Activated CD8-positive, alpha-beta memory T cell treated with anti-CD3 and anti-CD28 coated beads, Interleukin-2, amount 50 U/mL, for 48 hours (primary cell): ENCODE measurements around the gene ST6GALNAC6.
A peak's percentile ranks its signal among the peaks of the same experiment; 100 is the strongest.

Experiments used
- DNase-seq: peaks from one replicate; pipeline ENCODE4 v3.0.0-alpha.2; 2020

The ST6GALNAC6 gene, protein sequence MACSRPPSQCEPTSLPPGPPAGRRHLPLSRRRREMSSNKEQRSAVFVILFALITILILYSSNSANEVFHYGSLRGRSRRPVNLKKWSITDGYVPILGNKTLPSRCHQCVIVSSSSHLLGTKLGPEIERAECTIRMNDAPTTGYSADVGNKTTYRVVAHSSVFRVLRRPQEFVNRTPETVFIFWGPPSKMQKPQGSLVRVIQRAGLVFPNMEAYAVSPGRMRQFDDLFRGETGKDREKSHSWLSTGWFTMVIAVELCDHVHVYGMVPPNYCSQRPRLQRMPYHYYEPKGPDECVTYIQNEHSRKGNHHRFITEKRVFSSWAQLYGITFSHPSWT

GRCh38 chr9:127899128-127899943 lies at the start of gene ST6GALNAC6:
TSS of gene ST6GALNAC6 (minus strand) at chr9:127899603. CDS start at chr9:127897981, 1,622 bp downstream.
- peak; percentile 89 for DNase-seq

DNA sequence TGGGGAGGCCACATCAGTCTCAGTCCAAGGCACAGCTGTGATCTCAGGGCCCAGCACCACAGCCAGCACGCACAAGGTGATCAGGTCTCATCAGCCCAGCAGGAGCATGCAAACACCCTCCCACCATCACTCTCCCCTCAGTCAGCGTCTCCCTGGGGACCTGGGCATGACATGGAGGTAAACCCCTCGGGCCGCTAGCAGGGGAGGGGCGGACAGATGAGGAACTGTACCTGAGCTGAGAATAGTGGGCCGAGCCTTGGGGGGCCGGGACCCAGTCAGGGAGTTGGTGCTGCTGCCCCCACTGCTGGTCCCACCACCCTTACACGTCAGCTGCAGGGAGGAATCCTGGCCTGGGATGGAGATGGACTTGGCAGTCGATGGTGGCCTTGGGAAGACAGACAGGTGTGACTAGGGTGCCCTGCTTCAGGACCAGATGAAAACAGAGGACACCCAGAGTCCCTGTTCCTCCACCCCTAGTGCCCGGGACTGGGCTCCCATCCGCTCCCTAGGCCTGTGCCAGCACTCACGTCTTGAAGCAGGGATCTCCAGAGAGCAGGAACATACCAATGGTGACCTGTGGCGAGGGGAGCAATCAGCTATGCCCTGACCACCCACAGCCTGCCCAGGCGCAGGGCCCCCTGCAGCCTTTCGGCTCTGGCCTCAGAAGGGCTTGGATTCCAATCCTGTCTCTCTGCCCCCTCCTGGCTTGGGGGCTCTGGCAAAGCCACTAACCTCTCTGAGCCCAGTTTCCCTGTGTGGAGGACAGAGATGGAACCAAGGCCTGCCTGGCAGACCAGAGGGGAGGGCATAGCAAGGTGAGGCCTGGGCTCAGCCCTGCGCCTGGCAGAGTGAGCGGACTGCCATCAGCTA lies 48.7 kb upstream of the ST6GALNAC6 start:
- no peak for DNase-seq

GRCh38 chr9:127946728-127947127 lies 47.3 kb upstream of the ST6GALNAC6 start:
- DNase-seq = no peak

GRCh38 chr9:127945942-127946341 lies 46.5 kb upstream of the ST6GALNAC6 start:
- DNase-seq = no peak

DNA sequence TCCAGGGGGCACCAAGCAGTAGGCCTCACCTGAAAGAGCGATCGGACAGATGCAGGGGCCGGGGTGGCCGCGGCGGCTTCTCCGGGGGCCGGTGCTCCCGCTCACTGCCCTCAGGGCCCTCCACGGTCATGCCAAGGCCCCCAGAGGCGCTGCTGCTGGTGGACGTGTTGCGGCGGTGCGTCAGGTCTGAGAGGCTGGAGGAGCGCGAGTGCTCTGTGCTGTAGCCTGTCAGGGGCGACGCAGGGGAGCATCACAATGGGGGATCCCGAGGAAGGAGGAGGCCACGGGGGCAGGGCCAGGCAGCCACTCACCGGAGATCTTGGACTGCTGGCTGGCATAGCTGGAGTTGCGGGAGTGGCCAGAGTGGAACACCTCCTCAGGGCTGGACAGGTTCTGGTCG lies 45.9 kb upstream of the ST6GALNAC6 start:
- DNase-seq = no peak

- DNase-seq = no peak
Observed at GRCh38 chr9:127944586-127945218, 45.3 kb upstream of the ST6GALNAC6 start.

DNA sequence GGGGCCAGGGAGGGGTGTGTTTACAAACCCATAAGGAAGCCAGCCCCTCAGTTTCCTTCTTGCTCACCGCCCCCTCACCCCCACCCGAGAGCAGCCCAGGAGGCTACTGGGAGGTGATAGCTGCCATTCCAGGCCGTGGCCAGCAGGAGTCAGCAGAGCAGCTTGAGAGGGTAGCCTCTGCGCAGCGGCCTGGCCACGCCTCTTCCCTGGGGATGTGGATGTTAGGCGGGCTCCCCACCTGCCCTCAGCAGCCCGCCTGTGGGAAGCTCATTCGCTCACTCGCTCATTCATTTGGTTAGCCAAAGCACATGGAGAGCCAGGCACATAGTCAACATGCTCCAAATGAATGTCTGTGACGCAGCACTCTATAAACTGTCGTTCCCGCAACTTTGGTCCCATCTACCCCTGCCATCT lies 44.3 kb upstream of the ST6GALNAC6 start:
- peak; percentile 89 for DNase-seq

DNA sequence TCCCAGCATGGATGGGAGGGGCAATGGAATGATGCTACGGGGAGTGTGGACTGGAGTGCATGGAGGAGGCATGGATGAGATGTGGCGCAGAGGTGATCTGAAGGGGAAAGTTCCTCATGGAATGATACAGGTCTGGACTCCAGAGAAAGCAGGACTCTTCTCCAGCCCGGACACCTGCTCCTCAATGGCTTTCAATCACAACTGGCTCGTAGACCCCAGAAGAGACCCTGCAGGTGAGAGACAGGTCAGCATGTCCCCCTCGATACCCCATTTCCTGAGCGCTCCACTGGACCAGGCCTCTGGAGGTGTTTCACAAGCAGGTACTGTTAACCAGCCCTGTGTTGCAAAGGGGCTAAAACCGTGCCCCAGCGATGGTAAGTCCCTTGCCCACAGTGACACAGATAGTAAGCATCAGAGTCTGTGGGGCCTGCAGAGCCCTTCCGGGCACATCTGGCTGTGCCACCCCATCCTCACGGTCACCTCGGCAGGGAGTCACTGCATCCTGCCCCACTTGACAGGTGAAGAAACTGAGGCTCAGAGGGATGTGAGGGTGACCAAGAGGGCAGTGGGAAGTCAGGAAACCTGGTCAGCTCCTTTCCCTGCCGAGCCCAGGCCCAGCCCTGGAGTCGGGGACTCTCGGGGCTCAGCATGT lies 43.7 kb upstream of the ST6GALNAC6 start:
- DNase-seq = no peak

GRCh38 chr9:127942216-127943010 lies 43.0 kb upstream of the ST6GALNAC6 start:
- peak; percentile 81 for DNase-seq

DNA sequence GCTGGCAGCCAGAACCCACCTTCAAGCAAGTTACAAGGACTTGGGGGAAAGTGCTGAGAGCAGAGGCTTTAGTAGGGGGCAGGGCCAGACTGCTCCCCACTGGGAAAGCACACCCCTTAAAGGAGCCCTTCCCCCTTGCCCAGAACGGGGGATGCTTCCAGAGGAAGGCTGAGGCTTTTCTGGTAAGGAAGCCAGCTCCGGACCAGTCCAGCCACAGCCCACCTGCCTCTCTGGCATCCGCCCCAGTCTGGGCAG lies 42.5 kb upstream of the ST6GALNAC6 start:
- DNase-seq = no peak

DNA sequence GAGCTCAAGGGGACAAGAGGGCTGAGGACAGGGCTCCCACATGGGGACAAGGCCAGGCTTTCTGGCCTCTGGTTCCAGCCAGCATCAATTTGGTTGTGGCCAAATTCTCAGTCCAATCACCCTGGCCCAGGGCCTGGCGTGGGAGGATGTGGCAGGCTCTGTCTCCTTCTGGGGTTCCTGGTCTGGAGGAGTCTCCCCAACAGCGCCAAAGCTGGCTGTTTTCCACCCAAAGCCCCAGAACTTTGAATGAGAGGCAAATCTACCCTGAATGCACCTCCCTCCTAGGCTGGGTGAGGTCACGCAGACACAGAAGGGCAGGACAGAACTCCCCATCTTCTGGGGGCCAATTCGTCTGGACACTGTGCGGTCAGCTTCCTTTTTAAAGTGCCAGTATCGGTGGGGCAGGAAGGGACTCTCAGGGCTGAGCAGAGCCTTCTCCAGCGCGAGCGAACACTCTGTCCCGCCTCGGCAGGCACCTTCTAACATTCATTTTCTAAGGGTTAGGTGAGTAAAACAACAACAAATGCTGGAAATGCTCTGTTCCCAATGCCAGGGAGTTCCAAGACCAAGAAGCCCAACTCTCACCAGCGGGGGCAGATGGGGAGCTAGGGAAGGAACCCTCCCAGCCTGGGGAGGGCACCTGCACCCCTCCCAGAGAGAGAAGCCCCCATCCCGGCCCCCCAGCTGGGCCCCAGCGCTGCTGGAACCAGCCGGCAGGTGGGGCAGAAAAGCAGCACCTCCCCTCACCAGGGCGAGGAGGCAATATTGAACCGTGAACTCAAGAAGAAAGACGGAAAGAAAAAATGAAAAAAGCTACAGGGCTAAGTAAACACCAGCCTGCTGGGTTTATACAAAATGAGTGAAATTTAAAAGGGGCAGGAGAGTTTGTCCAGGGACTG lies 41.9 kb upstream of the ST6GALNAC6 start:
- DNase-seq = no peak

DNA sequence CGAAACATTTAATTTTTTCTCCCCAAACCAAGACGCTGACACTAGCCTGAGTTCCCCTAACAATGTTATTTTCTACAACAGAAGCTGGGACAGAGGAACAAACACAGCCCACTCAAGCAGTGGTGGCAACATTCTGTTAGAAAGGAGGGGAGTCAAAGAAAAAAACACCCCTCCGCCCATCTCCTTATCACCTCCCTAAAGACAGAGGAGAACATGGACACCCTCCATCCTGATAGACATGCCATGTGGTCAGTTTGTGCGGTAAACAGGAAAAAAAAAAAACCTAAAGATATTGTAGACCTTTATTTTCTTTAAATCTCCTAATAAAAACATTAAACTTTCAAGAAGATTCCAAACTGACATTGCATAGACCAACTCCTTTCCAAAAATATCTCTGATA lies 41.2 kb upstream of the ST6GALNAC6 start:
- DNase-seq = no peak

DNA sequence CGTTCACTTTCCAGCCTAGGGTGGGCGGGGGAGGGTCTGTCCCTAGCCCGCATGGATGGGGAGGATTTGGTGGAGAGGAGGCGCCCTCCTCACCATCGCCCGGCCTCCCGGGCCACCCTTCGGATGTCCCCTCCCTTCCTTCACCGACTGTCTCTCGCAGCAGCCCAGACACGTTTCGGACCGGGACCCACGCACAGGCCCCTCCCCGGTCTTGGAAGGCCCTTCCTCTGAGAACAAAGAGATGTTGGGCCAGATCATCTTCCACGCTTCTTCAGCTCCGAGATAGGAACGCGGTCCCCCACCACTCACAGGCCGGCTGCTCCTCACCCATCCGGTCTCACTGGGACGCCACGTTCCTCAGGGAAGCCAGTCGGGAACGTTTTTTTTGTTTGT lies 38.9 kb upstream of the ST6GALNAC6 start:
- DNase-seq = no peak

GRCh38 chr9:127937388-127938297 lies 38.2 kb upstream of the ST6GALNAC6 start, which contains the start of gene DPM2:
TSS of gene DPM2 (minus strand) at chr9:127937854. CDS start at chr9:127937820, 34 bp downstream.
- peak; percentile 92 for DNase-seq

DNA sequence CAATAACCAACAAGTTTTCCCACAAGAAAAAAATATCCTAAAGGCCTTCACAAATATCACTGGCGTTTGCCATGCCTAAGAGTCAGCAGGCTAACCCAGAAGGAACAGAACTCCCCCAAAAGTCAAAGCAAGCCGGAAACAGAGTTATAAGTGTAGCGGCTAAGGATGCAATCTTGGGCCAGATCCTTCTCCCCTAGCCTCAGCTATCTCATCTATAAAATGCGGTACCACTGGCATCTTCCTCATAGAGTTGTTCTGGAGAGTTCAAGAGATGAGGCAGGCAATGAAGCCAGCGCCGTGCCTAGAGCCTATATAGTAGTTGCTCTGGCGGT lies 37.6 kb upstream of the ST6GALNAC6 start:
- no peak for DNase-seq

- no peak for DNase-seq
Observed at GRCh38 chr9:127936347-127936852, 37.0 kb upstream of the ST6GALNAC6 start.

GRCh38 chr9:127935765-127936221 lies 36.4 kb upstream of the ST6GALNAC6 start:
- no peak for DNase-seq

- DNase-seq = no peak
Observed at GRCh38 chr9:127934986-127935385, 35.6 kb upstream of the ST6GALNAC6 start.

DNA sequence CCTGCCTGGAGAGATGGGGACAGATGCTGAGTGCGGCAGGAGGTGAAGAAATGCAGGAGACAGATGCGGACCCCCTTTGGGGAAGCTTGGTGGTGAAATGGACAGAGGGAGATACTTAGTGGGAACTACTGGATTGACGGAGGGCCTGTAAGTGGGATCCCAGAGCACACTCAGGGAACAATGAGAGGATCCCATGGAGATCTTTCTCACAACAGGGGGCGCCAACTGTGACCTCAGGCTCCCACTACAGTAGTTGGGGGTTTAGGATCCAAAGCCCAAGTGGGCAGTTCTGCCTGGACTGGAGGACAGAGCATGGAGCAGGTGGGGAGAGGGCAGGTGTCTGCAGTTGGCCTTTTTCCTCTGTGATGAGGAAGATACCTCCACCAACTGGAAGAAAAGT lies 34.8 kb upstream of the ST6GALNAC6 start:
- DNase-seq = no peak
